Peyer's patch (tissue), 4 donors: ENCODE data around the gene CRACDL.

Experiments
- POLR2A ChIP-seq, 2 donors: fragments of 450-650 bp; IDR thresholded peaks; one replicate each; pipeline ENCODE4 v1.5.1; 2017; ENCODE audit warnings: antibody characterized with exemption in 2 of 2, mild to moderate bottlenecking in 2 of 2, moderate library complexity in 2 of 2
- TF ChIP-seq, protein P1 (sequence below), 6 experiments: fragments of 450-650 bp in 4 of 6; fragments of 200-600 bp in 2 of 6; sonication (generic) in 1 of 6; IDR thresholded peaks; one replicate each; pipeline ENCODE4 v1.5.1; 2017 to 2019; ENCODE audit warnings: antibody characterized with exemption in 6 of 6, mild to moderate bottlenecking in 3 of 6, moderate library complexity in 1 of 6

DNA sequence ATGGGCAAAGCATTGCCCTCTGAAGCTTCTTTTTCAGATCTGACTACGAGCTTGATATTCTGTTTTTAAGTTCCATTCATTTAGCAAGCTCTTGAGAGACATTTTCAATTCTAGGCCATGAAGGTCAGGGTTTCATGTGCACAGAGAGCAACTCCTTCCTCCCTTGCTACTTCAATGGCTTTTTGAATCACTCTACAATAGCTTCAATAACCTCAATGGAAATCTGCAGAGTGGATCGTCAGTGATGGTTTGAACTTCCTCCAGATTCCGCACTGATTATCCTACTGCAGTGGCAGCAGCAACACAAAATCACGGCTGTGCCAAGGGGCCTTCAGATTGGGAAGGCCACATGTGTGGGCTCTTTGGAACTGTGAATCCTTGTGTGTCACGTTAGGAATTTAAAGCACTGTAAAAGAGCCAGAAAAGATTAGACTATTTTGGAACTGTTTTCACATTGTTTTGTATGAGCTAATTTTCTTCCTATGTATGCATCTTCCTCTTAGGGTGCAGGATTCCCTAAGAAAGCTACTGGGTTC lies 116.7 kb downstream of the CRACDL start:
- TF ChIP-seq, protein P1, sequence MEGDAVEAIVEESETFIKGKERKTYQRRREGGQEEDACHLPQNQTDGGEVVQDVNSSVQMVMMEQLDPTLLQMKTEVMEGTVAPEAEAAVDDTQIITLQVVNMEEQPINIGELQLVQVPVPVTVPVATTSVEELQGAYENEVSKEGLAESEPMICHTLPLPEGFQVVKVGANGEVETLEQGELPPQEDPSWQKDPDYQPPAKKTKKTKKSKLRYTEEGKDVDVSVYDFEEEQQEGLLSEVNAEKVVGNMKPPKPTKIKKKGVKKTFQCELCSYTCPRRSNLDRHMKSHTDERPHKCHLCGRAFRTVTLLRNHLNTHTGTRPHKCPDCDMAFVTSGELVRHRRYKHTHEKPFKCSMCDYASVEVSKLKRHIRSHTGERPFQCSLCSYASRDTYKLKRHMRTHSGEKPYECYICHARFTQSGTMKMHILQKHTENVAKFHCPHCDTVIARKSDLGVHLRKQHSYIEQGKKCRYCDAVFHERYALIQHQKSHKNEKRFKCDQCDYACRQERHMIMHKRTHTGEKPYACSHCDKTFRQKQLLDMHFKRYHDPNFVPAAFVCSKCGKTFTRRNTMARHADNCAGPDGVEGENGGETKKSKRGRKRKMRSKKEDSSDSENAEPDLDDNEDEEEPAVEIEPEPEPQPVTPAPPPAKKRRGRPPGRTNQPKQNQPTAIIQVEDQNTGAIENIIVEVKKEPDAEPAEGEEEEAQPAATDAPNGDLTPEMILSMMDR (IDR thresholded peaks at IDR 0.05) = no peak
- no peak for TF ChIP-seq POLR2A (IDR thresholded peaks at IDR 0.05)
